Stomach (tissue), 9 donors: ENCODE results near the gene CHST14. TPM values are rescaled to one million over a fixed set of nuclear protein-coding genes. Genes with fewer than 3 reads are reported as not detected.

Experiments
- DNase-seq, 2 donors: peaks; one replicate each; pipeline versions ENCODE4 v3.0.0 to v3.0.0-alpha.2; 2013 to 2019
- H3K27ac ChIP-seq, 5 donors: fragments of 200-600 bp in 4 of 5; sonication (generic) in 4 of 5; one replicate each; pipeline ENCODE4 v1.5.1; 2013 to 2019; ENCODE audit warnings: mild to moderate bottlenecking in 1 of 5, moderate library complexity in 1 of 5
- H3K27me3 ChIP-seq, 3 donors: fragments of 200-600 bp; sonication (generic); one replicate each; pipeline ENCODE4 v1.5.1; 2017 to 2019; ENCODE audit warnings: mixed run types in 1 of 3
- H3K36me3 ChIP-seq, 4 donors: fragments of 200-600 bp; sonication (generic); 1 replicate in 3 of 4; 2 replicates in 1 of 4; pipeline ENCODE4 v1.5.1; 2016 to 2019
- H3K4me1 ChIP-seq, 4 donors: fragments of 200-600 bp; sonication (generic); one replicate each; pipeline ENCODE4 v1.5.1; 2016 to 2019
- H3K4me3 ChIP-seq, 4 donors: fragments of 200-600 bp; sonication (generic) in 3 of 4; one replicate each; pipeline ENCODE4 v1.5.1; 2016 to 2019; ENCODE audit warnings: mild to moderate bottlenecking in 1 of 4
- H3K9me3 ChIP-seq, 4 donors: fragments of 200-600 bp; sonication (generic); one replicate each; pipeline ENCODE4 v1.5.1; 2016 to 2019
- CTCF ChIP-seq, 7 experiments: fragments of 450-650 bp in 4 of 7; fragments of 200-600 bp in 3 of 7; sonication (generic) in 3 of 7; IDR thresholded peaks; one replicate each; pipeline ENCODE4 v1.5.1; 2016 to 2019; ENCODE audit warnings: antibody characterized with exemption in 7 of 7, control low read depth in 2 of 7, mild to moderate bottlenecking in 1 of 7
- EP300 ChIP-seq: sonication (generic); formaldehyde crosslinking; IDR thresholded peaks from one replicate; pipeline ENCODE4 v1.6.1; 2017; ENCODE audit warnings: antibody characterized with exemption
- POLR2A ChIP-seq, 4 donors: fragments of 450-650 bp; IDR thresholded peaks; one replicate each; pipeline ENCODE4 v1.6.1; 2016; ENCODE audit warnings: antibody characterized with exemption in 4 of 4, control low read depth in 2 of 4, mild to moderate bottlenecking in 1 of 4, moderate library complexity in 1 of 4
- POLR2AphosphoS5 ChIP-seq, 3 donors: sonication (generic); formaldehyde crosslinking; IDR thresholded peaks; one replicate each; pipeline ENCODE4 v1.6.1; 2016; ENCODE audit warnings: antibody characterized with exemption in 3 of 3
- WGBS, 5 donors: extraction: QIAGEN DNeasy Blood & Tissue Kit in 3 of 5; methylation state at CpG; one replicate each; pipeline versions ENCODE4 v1.1.5 to v1.1.7; 2013 to 2018; 5-methylcytosine and 5-hydroxymethylcytosine counted together
- intact Hi-C: fragments of 100-400 bp; cut with DNase I; formaldehyde crosslinking; loops from one replicate; pipeline ENCODE4 v1.15.1; 2023; ENCODE audit warnings: low total_unique reads
- polyA plus RNA-seq, 3 donors: library from polyadenylated mRNA; stranded (reverse); fragments of 200-250 nt; gene quantifications; one replicate each; pipeline ENCODE4 v1.2.3, GENCODE V29; 2013
- total RNA-seq, 5 donors: library from RNA; depleted of rRNA; stranded (reverse); fragments of >200 nt; gene quantifications; one replicate each; pipeline versions ENCODE4 v1.1.0 to v1.2.3, GENCODE V29; 2014 to 2016
- donor health status: healthy with polysubstance abuse.
- donor health status: Bipolar disorder and iron deficiency.
- donor health status: healthy.

The CHST14 gene
- total and polyA plus RNA-seq, 8 donors = 0.92 to 14.6 (median 5.1) TPM

- intact Hi-C loops = no loop called here
- H3K4me3 ChIP-seq = no peak overlapping the region
- no peaks in the 10 kb centered on the region for H3K9me3 ChIP-seq
- H3K27me3 ChIP-seq = no peaks in the 10 kb centered on the region
- peaks cover 32 to 68% (median 64%) of the 10 kb centered on the region in 4 donors for H3K36me3 ChIP-seq
- WGBS, 5 donors = 94 to 100% (median 97%) methylated on average over 10 of the region's 10 CpGs
- no peak for TF ChIP-seq EP300
- TF ChIP-seq POLR2A (IDR thresholded peaks at IDR 0.05) = no peak
- no peak for TF ChIP-seq POLR2AphosphoS5 (IDR thresholded peaks at IDR 0.05)
- TF ChIP-seq CTCF (IDR thresholded peaks at IDR 0.05) = no peak
- peaks cover 12 to 19% (median 17%) of the 10 kb centered on the region in 4 donors for H3K4me1 ChIP-seq
- no peak for DNase-seq
- peak overlapping the region in 4 of 5 donors; percentile 42 to 64 (median 56) for H3K27ac ChIP-seq
Measured at GRCh38 chr15:40465939-40466338, 4.8 kb upstream of the CHST14 start.

GRCh38 chr15:40466426-40467260 lies 4.1 kb upstream of the CHST14 start:
- peak overlapping the region in 4 of 5 donors; percentile 42 to 64 (median 56) for H3K27ac ChIP-seq
- peaks cover 13 to 23% (median 19%) of the 10 kb centered on the region in 4 donors for H3K4me1 ChIP-seq
- peaks cover 32 to 62% (median 58%) of the 10 kb centered on the region in 4 donors for H3K36me3 ChIP-seq
- intact Hi-C loops = no loop called here
- H3K27me3 ChIP-seq = no peaks in the 10 kb centered on the region
- H3K4me3 ChIP-seq = no peak overlapping the region
- 54 to 71% (median 58%) methylated on average over 7 of the region's 7 CpGs for WGBS, 5 donors
- H3K9me3 ChIP-seq = no peaks in the 10 kb centered on the region
- no peak for TF ChIP-seq POLR2AphosphoS5 (IDR thresholded peaks at IDR 0.05)
- no peak for TF ChIP-seq POLR2A (IDR thresholded peaks at IDR 0.05)
- no peak for TF ChIP-seq CTCF (IDR thresholded peaks at IDR 0.05)
- TF ChIP-seq EP300 = no peak
- peak in 1 of 2 donors; percentile 84 for DNase-seq

GRCh38 chr15:40467261-40467615 lies 3.5 kb upstream of the CHST14 start:
- no peak for TF ChIP-seq POLR2AphosphoS5 (IDR thresholded peaks at IDR 0.05)
- TF ChIP-seq POLR2A (IDR thresholded peaks at IDR 0.05) = no peak
- TF ChIP-seq EP300 = no peak
- TF ChIP-seq CTCF (IDR thresholded peaks at IDR 0.05) = no peak
- Histone ChIP-seq H3K9me3 (no peaks in the 10 kb centered on the region), H3K4me3 (no peak overlapping the region), H3K36me3 (peaks cover 27 to 56% (median 52%) of the 10 kb centered on the region in 4 donors), H3K4me1 (peaks cover 19 to 29% (median 25%) of the 10 kb centered on the region in 4 donors), H3K27me3 (no peaks in the 10 kb centered on the region), H3K27ac (peak overlapping the region in 2 of 5 donors; percentile 12 to 64)
- intact Hi-C loops = no loop called here
- DNase-seq = no peak

GRCh38 chr15:40468898-40469331 lies 1.9 kb upstream of the CHST14 start:
- WGBS, 5 donors = 72 to 85% (median 79%) methylated on average over 3 to 4 of the region's 4 CpGs
- Histone ChIP-seq H3K36me3 (peaks cover 22 to 39% (median 36%) of the 10 kb centered on the region in 4 donors), H3K4me1 (peaks cover 20 to 33% (median 31%) of the 10 kb centered on the region in 4 donors), H3K9me3 (no peaks in the 10 kb centered on the region), H3K27me3 (no peaks in the 10 kb centered on the region), H3K4me3 (no peak overlapping the region), H3K27ac (peak overlapping the region in 2 of 5 donors; percentile 7 to 91)
- DNase-seq = no peak
- intact Hi-C loops = no loop called here
- TF ChIP-seq POLR2AphosphoS5 (IDR thresholded peaks at IDR 0.05) (no peak), CTCF (IDR thresholded peaks at IDR 0.05) (no peak), EP300 (no peak), POLR2A (IDR thresholded peaks at IDR 0.05) (no peak)
